Measurements from ENCODE around the gene ASIC2. TPM values are rescaled to one million over a fixed set of nuclear protein-coding genes. Genes with fewer than 3 reads are reported as not detected.

Gene ASIC2
- total RNA-seq, 1 experiment from 2014 or later: 4.1 TPM

GRCh38 chr17:33218698-33219601 is 74.1 kb downstream of the ASIC2 start:
- ChIA-PET CTCF (no interaction called here), POLR2A (no interaction called here)
- no peaks in the 10 kb centered on the region for H3K27me3 ChIP-seq (ENCODE audit: control insufficient read depth, insufficient read depth, low read length)
- H3K27ac ChIP-seq (ENCODE audit: low read length): 0 out of 2 replicates have a peak overlapping the region, but pooled peaks have one; percentile 12
- DNase-seq (ENCODE audit: low read depth, low spot score) (no peak), ATAC-seq (no peak)
- no TSS peak for BruUV-seq (replicated peaks)
- no peaks in the 10 kb centered on the region for H3K36me3 ChIP-seq (ENCODE audit: control insufficient read depth, insufficient read depth, low read length)
- no peaks in the 10 kb centered on the region for H3K9me3 ChIP-seq (ENCODE audit: control insufficient read depth, insufficient read depth, low read depth, low read length)
- in situ Hi-C loops (cut with HindIII; ENCODE audit: low pct_unique_long_range_greater_than_20kb, low sequenced_read_pairs) (no loop called here), intact Hi-C loops (cut with micrococcal nuclease; ENCODE audit: unreplicated experiment) (loop anchor here (10.0 kb wide), 1 partner anchor 56 kb away; no protein-coding TSS in a partner anchor)
- TF ChIP-seq REST (IDR thresholded peaks at IDR 0.05; ENCODE audit: insufficient read depth in 1 of 2, low read depth in 2 of 2, low read length in 1 of 2) (no peak), SIN3A (IDR thresholded peaks at IDR 0.05; ENCODE audit: borderline replicate concordance, insufficient read depth, low read depth, low read length) (no peak), POLR2AphosphoS5 (IDR thresholded peaks at IDR 0.05; ENCODE audit: low read depth, low read length) (no peak), CTCF (IDR thresholded peaks at IDR 0.05) (no peak), TCF7L2 (IDR thresholded peaks at IDR 0.05; ENCODE audit: low read depth, low read length) (no peak)
- no peak overlapping the region for H3K4me3 ChIP-seq (ENCODE audit: low read depth in 2 of 2, low read length in 2 of 2)
- peaks cover 14% of the 10 kb centered on the region; the same call in 1 of the 2 replicates for H3K4me1 ChIP-seq (ENCODE audit: control insufficient read depth, insufficient read depth, low read length)

- Histone ChIP-seq H3K4me1 (ENCODE audit: control insufficient read depth, insufficient read depth, low read length) (peaks cover 14% of the 10 kb centered on the region; the same call in 1 of the 2 replicates), H3K27ac (ENCODE audit: low read length) (no peak overlapping the region), H3K9me3 (ENCODE audit: control insufficient read depth, insufficient read depth, low read depth, low read length) (no peaks in the 10 kb centered on the region), H3K27me3 (ENCODE audit: control insufficient read depth, insufficient read depth, low read length) (no peaks in the 10 kb centered on the region), H3K4me3 (ENCODE audit: low read depth in 2 of 2, low read length in 2 of 2) (no peak overlapping the region), H3K36me3 (ENCODE audit: control insufficient read depth, insufficient read depth, low read length) (no peaks in the 10 kb centered on the region)
- POLR2A ChIA-PET: no interaction called here
- intact Hi-C loops (cut with micrococcal nuclease; ENCODE audit: unreplicated experiment): loop anchor here (10.0 kb wide), 1 partner anchor 57 kb away; no protein-coding TSS in a partner anchor
- BruUV-seq (replicated peaks): no TSS peak
- peak; percentile 33; the same call in 1 of the 2 replicates for ATAC-seq
- CTCF ChIA-PET: no interaction called here
- in situ Hi-C loops (cut with HindIII; ENCODE audit: low pct_unique_long_range_greater_than_20kb, low sequenced_read_pairs): no loop called here
- no peak for DNase-seq (ENCODE audit: low read depth, low spot score)
- TF ChIP-seq SIN3A (IDR thresholded peaks at IDR 0.05; ENCODE audit: borderline replicate concordance, insufficient read depth, low read depth, low read length): no peak
- TF ChIP-seq CTCF (IDR thresholded peaks at IDR 0.05): no peak
- no peak for TF ChIP-seq POLR2AphosphoS5 (IDR thresholded peaks at IDR 0.05; ENCODE audit: low read depth, low read length)
- no peak for TF ChIP-seq TCF7L2 (IDR thresholded peaks at IDR 0.05; ENCODE audit: low read depth, low read length)
- no peak for TF ChIP-seq REST (IDR thresholded peaks at IDR 0.05; ENCODE audit: insufficient read depth in 1 of 2, low read depth in 2 of 2, low read length in 1 of 2)
Observed at GRCh38 chr17:33217891-33218290, 75.2 kb downstream of the ASIC2 start.

All from Panc1 (cell line).